Caco-2 (cell line): ENCODE data around the gene KIRREL3. TPM values are rescaled to one million over a fixed set of nuclear protein-coding genes. Genes with fewer than 3 reads are reported as not detected.

ENCODE experiments used
- BruUV-seq: library from RNA; stranded (reverse); fragments of 400-500 nt; replicated peaks from 2 replicates; lab custom pipeline; 2021; lab: Mats Ljungman, UMichigan
- CTCF ChIA-PET: fragments of 300-600 bp; sonication (Branson Sonifier 250); formaldehyde crosslinking; loops from one replicate; lab custom pipeline; 2022; ENCODE audit warnings: antibody characterized with exemption; lab: Charles Lee
- POLR2A ChIA-PET: fragments of 300-600 bp; sonication (Branson Sonifier 250); formaldehyde crosslinking; loops from one replicate; lab custom pipeline; 2022; ENCODE audit warnings: antibody characterized with exemption; lab: Charles Lee
- DNase-seq, 2 experiments: peaks; one replicate each; pipeline versions ENCODE4 v3.0.0 to v3.0.0-alpha.2; 2020 to 2022
- H3K27me3 ChIP-seq: replicated peaks from 2 replicates; pipeline ENCODE4 v1.6.0; 2011; ENCODE audit warnings: low read length; ENCODE audit not compliant: control insufficient read depth, insufficient read depth
- H3K36me3 ChIP-seq: 2 replicates; pipeline ENCODE4 v1.5.1; 2011; ENCODE audit warnings: low read length; ENCODE audit not compliant: control insufficient read depth, insufficient read depth
- H3K4me1 ChIP-seq: fragments of 250-450 bp; sonication (Bioruptor Pico); 2 replicates; pipeline ENCODE4 v1.5.1; 2020; ENCODE audit warnings: mild to moderate bottlenecking
- H3K4me3 ChIP-seq: 2 replicates; pipeline ENCODE4 v1.5.1; 2011; ENCODE audit warnings: low read depth, mild to moderate bottlenecking, control low read depth, low read length
- H3K9me3 ChIP-seq: fragments of 250-450 bp; sonication (Bioruptor Pico); 2 replicates; pipeline ENCODE4 v1.5.1; 2020; ENCODE audit warnings: mild to moderate bottlenecking, moderate library complexity
- H3K27ac Mint-ChIP-seq: one replicate; pipeline ENCODE4 v1.8.0; 2022; ENCODE audit warnings: mixed read lengths; ENCODE audit not compliant: unreplicated experiment
- H3K27me3 Mint-ChIP-seq: one replicate; pipeline ENCODE4 v1.8.0; 2022; ENCODE audit warnings: mixed read lengths; ENCODE audit not compliant: insufficient read depth, unreplicated experiment
- H3K36me3 Mint-ChIP-seq: one replicate; pipeline ENCODE4 v1.8.0; 2022; ENCODE audit warnings: mild to moderate bottlenecking, mixed read lengths; ENCODE audit not compliant: insufficient read depth, unreplicated experiment
- H3K4me1 Mint-ChIP-seq: one replicate; pipeline ENCODE4 v1.8.0; 2022; ENCODE audit warnings: low read depth, mixed read lengths; ENCODE audit not compliant: unreplicated experiment
- H3K4me3 Mint-ChIP-seq: one replicate; pipeline ENCODE4 v1.8.0; 2022; ENCODE audit warnings: mild to moderate bottlenecking, moderate library complexity, mixed read lengths; ENCODE audit not compliant: unreplicated experiment
- H3K9me3 Mint-ChIP-seq: one replicate; pipeline ENCODE4 v1.8.0; 2022; ENCODE audit warnings: mixed read lengths; ENCODE audit not compliant: unreplicated experiment
- intact Hi-C: fragments of 100-400 bp; cut with micrococcal nuclease; formaldehyde crosslinking; loops from one replicate; pipeline ENCODE4 v1.10.0; 2022; ENCODE audit not compliant: unreplicated experiment
- total RNA-seq: library from RNA; stranded (reverse); gene quantifications from 2 replicates; pipeline ENCODE4 v1.2.3, GENCODE V29; 2022
- TF ChIP-seq, protein P1 (sequence below), 2 experiments: fragments of 200-600 bp in 1 of 2; IDR thresholded peaks; 1 replicate in 1 of 2; 2 replicates in 1 of 2; pipeline versions ENCODE4 v1.5.1 to v1.8.0; 2011 to 2022; ENCODE audit warnings: antibody characterized with exemption in 1 of 2, control low read depth in 1 of 2, inconsistent platforms in 1 of 2, low read depth in 1 of 2, low read length in 1 of 2, mild to moderate bottlenecking in 1 of 2, moderate library complexity in 1 of 2; ENCODE audit not compliant: insufficient read depth in 1 of 2, severe bottlenecking in 1 of 2, unreplicated experiment in 1 of 2

The KIRREL3 gene
- total RNA-seq, 1 experiment from 2014 or later: not detected

DNA sequence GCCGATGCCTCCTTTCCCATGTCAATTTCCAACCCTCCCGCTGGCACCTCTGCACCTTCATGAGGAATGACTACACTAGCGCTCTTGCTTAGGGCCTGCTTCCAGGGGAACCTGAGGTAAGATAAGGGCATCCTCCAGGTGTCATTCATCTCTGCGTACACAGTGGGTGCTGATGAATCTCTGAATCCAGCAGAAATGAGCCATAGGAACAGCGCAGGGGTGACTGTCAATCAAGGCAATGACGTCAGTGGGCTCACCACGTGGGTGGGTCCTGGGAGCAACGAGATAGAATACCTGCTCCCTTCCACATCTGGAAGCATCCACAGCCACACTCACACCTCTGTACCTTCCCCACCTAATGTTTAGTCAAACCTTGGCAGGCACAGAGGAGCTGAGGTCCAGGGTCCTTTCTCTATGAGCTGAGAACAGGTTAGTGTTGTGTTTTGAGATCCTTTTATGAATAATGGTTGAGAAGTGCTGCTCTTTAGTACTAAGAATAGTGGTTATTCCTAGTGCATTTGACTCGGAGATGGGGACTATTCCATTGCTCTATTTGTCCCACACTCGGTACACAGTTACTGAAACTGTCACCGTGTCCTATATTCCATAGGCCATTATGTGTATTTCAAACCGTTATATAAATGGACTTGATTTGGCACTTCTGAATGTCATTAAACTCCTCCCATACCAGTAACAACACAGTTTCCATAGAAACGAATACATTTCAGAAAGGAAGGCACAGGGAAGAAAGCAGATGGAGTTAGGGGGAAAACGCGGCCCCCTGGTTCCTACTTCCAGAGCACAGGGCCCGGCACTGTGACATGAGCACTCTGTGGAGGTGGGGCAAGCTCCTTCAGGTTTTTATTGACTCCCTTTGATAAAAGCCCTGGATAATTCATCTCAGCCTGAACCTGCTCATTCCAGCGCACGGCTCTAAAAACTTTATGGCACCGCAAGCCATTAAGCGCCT, 451.7 kb downstream of the KIRREL3 start:
- H3K9me3 Mint-ChIP-seq: no peaks in the 10 kb centered on the region
- DNase-seq: no peak
- ChIA-PET CTCF (no interaction called here), POLR2A (no interaction called here)
- no peak overlapping the region for H3K27ac Mint-ChIP-seq
- H3K9me3 ChIP-seq: no peaks in the 10 kb centered on the region
- no peaks in the 10 kb centered on the region for H3K4me1 ChIP-seq
- TF ChIP-seq, protein P1, sequence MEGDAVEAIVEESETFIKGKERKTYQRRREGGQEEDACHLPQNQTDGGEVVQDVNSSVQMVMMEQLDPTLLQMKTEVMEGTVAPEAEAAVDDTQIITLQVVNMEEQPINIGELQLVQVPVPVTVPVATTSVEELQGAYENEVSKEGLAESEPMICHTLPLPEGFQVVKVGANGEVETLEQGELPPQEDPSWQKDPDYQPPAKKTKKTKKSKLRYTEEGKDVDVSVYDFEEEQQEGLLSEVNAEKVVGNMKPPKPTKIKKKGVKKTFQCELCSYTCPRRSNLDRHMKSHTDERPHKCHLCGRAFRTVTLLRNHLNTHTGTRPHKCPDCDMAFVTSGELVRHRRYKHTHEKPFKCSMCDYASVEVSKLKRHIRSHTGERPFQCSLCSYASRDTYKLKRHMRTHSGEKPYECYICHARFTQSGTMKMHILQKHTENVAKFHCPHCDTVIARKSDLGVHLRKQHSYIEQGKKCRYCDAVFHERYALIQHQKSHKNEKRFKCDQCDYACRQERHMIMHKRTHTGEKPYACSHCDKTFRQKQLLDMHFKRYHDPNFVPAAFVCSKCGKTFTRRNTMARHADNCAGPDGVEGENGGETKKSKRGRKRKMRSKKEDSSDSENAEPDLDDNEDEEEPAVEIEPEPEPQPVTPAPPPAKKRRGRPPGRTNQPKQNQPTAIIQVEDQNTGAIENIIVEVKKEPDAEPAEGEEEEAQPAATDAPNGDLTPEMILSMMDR (IDR thresholded peaks at IDR 0.05; ENCODE audit: insufficient read depth in 1 of 2, low read depth in 1 of 2, low read length in 1 of 2, severe bottlenecking in 1 of 2, unreplicated experiment in 1 of 2): no peak
- no peaks in the 10 kb centered on the region; the same call in 1 of the 2 replicates for H3K27me3 ChIP-seq
- H3K36me3 Mint-ChIP-seq: no peaks in the 10 kb centered on the region
- intact Hi-C loops: no loop called here
- BruUV-seq: no TSS peak
- H3K4me3 ChIP-seq: no peak overlapping the region
- no peaks in the 10 kb centered on the region for H3K4me1 Mint-ChIP-seq
- H3K27me3 Mint-ChIP-seq: peaks cover 33% of the 10 kb centered on the region
- no peaks in the 10 kb centered on the region for H3K36me3 ChIP-seq
- no peak overlapping the region for H3K4me3 Mint-ChIP-seq

DNA sequence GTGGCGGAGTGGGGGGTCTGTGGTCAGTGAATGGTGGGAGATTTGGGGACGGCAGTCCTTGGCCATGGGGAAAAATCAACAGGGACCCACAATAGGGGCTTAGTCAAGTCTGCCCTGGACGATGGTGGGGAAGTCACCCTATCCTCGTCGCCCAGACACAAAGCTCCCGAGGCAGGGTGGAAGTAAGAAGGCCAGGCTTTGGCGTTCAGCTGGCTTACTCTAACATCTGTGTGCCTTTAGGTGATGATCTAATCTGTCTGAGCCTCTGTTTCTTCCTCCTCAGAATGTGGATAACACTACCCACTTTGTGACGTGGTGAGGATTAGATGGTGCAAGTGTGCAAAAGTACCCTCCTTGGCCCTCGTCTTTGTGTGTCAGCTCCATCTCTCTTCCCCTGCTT, 452.9 kb downstream of the KIRREL3 start:
- ChIA-PET CTCF (no interaction called here), POLR2A (no interaction called here)
- Mint-ChIP-seq H3K4me1 (no peaks in the 10 kb centered on the region), H3K4me3 (no peak overlapping the region), H3K36me3 (no peaks in the 10 kb centered on the region), H3K27me3 (peaks cover 33% of the 10 kb centered on the region), H3K27ac (no peak overlapping the region), H3K9me3 (no peaks in the 10 kb centered on the region)
- BruUV-seq: no TSS peak
- Histone ChIP-seq H3K4me3 (no peak overlapping the region), H3K36me3 (no peaks in the 10 kb centered on the region), H3K4me1 (no peaks in the 10 kb centered on the region), H3K27me3 (no peaks in the 10 kb centered on the region; the same call in 1 of the 2 replicates), H3K9me3 (no peaks in the 10 kb centered on the region)
- intact Hi-C loops: no loop called here
- no peak for DNase-seq
- TF ChIP-seq, protein P1 (IDR thresholded peaks at IDR 0.05; ENCODE audit: insufficient read depth in 1 of 2, low read depth in 1 of 2, low read length in 1 of 2, severe bottlenecking in 1 of 2, unreplicated experiment in 1 of 2): no peak

GRCh38 chr11:126547161-126547560, 453.4 kb downstream of the KIRREL3 start:
- H3K4me1 Mint-ChIP-seq: no peaks in the 10 kb centered on the region
- DNase-seq: no peak
- CTCF ChIA-PET: no interaction called here
- no peaks in the 10 kb centered on the region for H3K4me1 ChIP-seq
- no peak overlapping the region for H3K4me3 ChIP-seq
- no peak overlapping the region for H3K27ac Mint-ChIP-seq
- no peaks in the 10 kb centered on the region for H3K36me3 Mint-ChIP-seq
- H3K36me3 ChIP-seq: no peaks in the 10 kb centered on the region
- no peaks in the 10 kb centered on the region for H3K9me3 Mint-ChIP-seq
- TF ChIP-seq, protein P1 (IDR thresholded peaks at IDR 0.05; ENCODE audit: insufficient read depth in 1 of 2, low read depth in 1 of 2, low read length in 1 of 2, severe bottlenecking in 1 of 2, unreplicated experiment in 1 of 2): no peak
- no peaks in the 10 kb centered on the region for H3K9me3 ChIP-seq
- H3K27me3 ChIP-seq: no peaks in the 10 kb centered on the region; the same call in 1 of the 2 replicates
- POLR2A ChIA-PET: no interaction called here
- H3K27me3 Mint-ChIP-seq: peaks cover 33% of the 10 kb centered on the region
- intact Hi-C loops: no loop called here
- no TSS peak for BruUV-seq
- H3K4me3 Mint-ChIP-seq: no peak overlapping the region
